ENCODE measurements around the gene GMDS.

DNA sequence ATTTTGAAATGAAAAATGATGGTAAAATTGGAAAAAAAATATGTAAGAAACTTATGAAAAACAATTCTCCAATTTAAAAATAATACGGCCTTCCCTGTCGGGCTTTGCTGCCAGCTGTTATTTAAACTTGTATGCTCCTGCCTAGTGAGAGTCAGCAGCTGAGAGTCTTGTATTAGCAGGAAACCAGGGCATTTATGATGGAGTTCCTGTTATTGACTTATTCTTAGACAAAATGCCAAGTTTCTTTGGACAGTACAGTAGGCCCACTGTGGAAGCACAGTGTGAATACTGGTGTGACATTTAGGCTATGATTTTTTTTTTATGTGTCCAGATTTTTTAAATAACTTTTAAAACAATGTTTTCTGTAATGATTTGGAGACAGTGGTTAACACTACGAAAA lies 42.1 kb downstream of the GMDS start:
- TF ChIP-seq EZH2phosphoT487 (IDR thresholded peaks at IDR 0.05; ENCODE audit: insufficient read depth, low read depth) (no peak), EZH2 (IDR thresholded peaks at IDR 0.05; ENCODE audit: insufficient read depth, poor library complexity, severe bottlenecking) (no peak)
